GM06990 (cell line): ENCODE data around the gene SLX4IP.

ENCODE experiments used
- DNase-seq: peaks from one replicate; pipeline ENCODE4 v3.0.0-alpha.2; 2011; ENCODE audit not compliant: insufficient read length; ENCODE audit errors: extremely low read depth
- H3K27me3 ChIP-seq: replicated peaks from 2 replicates; pipeline ENCODE4 v1.6.0; 2011; ENCODE audit warnings: low read length; ENCODE audit not compliant: control insufficient read depth, insufficient read depth
- H3K36me3 ChIP-seq: 2 replicates; pipeline ENCODE4 v1.5.1; 2011; ENCODE audit warnings: low read length; ENCODE audit not compliant: control insufficient read depth, insufficient read depth
- H3K4me3 ChIP-seq: replicated peaks from 2 replicates; pipeline ENCODE4 v1.5.1; 2011; ENCODE audit warnings: low read depth, mild to moderate bottlenecking, control low read depth, low read length
- TF ChIP-seq, protein P1 (sequence below): IDR thresholded peaks from 2 replicates; pipeline ENCODE4 v1.5.1; 2011; ENCODE audit warnings: low read length, control low read depth, mild to moderate bottlenecking, inconsistent platforms; ENCODE audit not compliant: insufficient read depth, poor library complexity, severe bottlenecking

SLX4IP gene

DNA sequence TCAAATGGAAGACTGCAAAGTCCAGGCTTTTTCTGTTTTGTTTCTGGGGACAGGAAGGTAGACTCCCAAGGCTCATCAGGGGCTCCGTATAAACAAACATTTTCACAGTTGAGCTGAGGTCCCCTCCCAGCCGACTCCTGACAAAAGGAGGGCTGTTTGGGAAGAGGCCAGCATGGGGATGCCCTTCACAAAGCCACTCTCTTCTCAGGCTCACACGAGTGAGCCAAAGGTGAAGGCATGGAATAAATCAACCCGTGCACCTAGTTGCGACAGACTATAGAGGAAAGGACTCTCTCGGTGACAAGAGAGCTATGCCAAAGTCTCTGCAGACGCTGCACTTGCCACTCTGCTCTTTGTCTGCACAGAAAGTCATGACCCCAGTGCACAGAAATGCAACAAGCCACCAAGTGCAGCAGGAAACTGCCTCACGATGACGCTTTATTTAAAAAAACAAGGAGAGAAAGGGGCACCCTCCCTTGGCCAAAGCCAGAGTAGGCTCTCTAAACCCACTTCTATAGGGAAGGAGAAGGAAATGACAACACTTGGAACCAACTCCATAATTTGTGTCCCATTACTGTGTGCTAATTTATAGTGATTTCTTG is 217.7 kb downstream of the SLX4IP start:
- H3K27me3 ChIP-seq: no peaks in the 10 kb centered on the region; the same call in 1 of the 2 replicates
- H3K4me3 ChIP-seq: no peak overlapping the region
- DNase-seq: no peak
- TF ChIP-seq, protein P1, sequence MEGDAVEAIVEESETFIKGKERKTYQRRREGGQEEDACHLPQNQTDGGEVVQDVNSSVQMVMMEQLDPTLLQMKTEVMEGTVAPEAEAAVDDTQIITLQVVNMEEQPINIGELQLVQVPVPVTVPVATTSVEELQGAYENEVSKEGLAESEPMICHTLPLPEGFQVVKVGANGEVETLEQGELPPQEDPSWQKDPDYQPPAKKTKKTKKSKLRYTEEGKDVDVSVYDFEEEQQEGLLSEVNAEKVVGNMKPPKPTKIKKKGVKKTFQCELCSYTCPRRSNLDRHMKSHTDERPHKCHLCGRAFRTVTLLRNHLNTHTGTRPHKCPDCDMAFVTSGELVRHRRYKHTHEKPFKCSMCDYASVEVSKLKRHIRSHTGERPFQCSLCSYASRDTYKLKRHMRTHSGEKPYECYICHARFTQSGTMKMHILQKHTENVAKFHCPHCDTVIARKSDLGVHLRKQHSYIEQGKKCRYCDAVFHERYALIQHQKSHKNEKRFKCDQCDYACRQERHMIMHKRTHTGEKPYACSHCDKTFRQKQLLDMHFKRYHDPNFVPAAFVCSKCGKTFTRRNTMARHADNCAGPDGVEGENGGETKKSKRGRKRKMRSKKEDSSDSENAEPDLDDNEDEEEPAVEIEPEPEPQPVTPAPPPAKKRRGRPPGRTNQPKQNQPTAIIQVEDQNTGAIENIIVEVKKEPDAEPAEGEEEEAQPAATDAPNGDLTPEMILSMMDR: no peak
- H3K36me3 ChIP-seq: no peaks in the 10 kb centered on the region

DNA sequence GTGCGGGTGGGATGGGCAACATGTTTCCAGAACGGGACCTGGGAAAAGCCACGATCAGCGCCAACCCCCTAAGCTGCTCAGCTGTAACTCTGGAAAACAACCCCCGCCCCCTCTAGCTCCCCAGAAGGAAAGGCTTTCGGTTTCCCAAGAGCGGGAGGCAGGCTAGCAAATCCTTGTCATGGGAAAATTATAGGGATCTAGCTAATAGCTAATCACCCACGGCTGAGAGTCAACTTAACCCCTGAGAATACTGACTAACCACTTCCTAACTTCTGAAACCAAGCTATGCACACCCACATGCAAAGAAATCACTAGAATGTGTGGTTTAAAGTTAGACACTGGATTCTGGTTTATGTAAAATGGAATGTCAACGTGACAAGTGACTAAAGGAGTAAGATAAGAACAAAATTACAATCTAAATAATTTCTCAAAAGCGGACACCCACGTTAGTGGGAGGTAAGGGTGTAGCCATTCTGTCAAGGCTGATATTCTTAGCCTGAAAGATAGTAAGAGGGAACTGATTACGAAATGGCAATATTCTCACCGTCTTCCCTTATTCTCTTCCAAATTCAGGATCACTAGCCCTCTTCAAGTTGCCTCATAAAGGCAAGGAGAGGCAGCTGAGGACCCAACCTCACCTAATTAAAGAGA is 218.6 kb downstream of the SLX4IP start:
- no peak overlapping the region for H3K4me3 ChIP-seq
- DNase-seq: no peak
- TF ChIP-seq, protein P1: no peak
- no peaks in the 10 kb centered on the region for H3K36me3 ChIP-seq
- H3K27me3 ChIP-seq: no peaks in the 10 kb centered on the region

DNA sequence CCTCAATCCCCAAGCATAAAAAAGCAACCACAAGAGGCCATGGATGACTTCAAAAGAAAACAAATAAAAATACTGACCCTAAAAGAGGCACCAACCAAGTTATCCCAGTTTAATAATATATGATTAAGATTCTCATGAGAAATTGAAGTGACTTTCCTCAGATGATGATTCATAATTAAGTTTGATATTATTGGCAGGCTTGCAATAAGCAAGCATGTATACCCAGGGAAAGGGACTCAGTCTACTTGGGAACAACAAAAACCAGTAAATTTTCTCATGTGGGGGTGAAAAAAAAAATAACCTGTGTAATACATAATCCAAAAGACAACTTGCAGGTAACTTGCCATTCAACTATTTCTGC is 219.1 kb downstream of the SLX4IP start:
- no peak for DNase-seq
- no peaks in the 10 kb centered on the region for H3K27me3 ChIP-seq
- H3K36me3 ChIP-seq: no peaks in the 10 kb centered on the region
- no peak overlapping the region for H3K4me3 ChIP-seq
- TF ChIP-seq, protein P1: no peak

DNA sequence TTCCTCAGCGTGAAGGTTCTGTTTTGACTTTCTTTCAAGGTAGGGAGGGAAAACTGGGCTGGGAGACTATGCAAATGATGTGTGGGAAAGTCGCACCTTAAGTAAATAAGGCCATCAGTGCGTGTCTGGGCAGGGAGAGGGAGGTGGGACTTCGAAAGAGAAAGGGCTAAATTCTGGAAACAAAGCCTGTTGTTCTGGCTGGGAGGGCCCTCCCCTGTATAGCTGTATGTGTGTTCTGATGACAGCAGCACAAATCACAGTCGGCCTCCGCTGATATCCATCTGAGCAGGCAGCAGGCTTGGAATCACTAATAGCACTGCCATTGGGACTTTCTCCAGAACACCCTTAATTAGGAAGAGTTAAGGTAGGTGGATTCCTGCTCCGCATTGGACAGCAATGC is 219.5 kb downstream of the SLX4IP start:
- no peaks in the 10 kb centered on the region for H3K27me3 ChIP-seq
- H3K36me3 ChIP-seq: no peaks in the 10 kb centered on the region
- TF ChIP-seq, protein P1: no peak
- DNase-seq: no peak
- H3K4me3 ChIP-seq: no peak overlapping the region

DNA sequence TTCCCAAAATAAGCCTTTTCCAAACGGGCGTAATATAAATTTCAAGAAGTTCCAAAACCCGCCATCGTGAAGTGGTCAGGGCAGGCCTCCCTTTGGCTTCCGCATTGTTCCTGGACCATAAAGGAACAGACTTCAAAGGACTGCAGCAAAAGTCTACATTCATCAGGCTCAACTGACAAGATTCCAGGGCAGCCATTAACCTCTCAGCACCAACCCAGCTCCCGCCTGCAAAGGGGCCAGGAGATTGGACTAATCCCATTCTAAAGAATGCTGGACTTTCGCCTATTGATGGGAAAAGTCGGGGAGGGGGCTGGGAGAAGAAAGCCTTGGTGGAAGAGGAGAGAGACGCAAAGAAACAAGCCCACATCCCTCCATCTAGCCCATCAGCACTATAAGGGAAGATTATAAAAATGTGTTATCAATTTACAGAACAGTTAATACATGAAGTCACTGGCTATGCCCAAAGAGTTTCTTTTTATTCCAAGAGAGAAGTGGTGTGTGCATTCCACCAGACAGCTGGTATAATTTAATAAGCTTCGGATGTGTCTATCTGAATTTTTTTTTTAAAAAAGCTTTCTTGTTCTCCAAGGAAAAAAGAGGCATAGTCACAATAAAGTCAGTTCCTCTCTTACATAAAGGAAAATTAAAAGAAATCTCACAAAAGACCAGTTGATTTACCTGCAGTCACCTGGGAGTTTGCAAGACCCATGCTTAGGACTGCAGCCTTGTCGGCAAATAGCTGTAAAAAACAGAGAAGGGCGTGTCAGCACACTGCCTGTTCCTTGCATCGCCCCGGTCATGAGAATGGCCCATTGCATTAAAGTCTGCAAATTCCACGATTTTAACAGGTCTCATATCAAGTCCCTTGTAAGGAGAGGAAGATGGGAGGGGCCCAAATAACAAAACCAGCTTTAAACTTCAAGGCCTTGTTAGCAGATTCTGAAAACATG is 220.9 kb downstream of the SLX4IP start:
- TF ChIP-seq, protein P1: no peak
- no peaks in the 10 kb centered on the region; the same call in 1 of the 2 replicates for H3K36me3 ChIP-seq
- DNase-seq: no peak
- no peaks in the 10 kb centered on the region; the same call in 1 of the 2 replicates for H3K27me3 ChIP-seq
- no peak overlapping the region for H3K4me3 ChIP-seq
